ENCODE measurements around the gene CRYBB3. TPM values are rescaled to one million over a fixed set of nuclear protein-coding genes. Genes with fewer than 3 reads are reported as not detected.
"Not testable (repeated sequence)": the region's sequence is repeated elsewhere in the genome, so short reads cannot be mapped to it uniquely, and the experiment has no call there.

Gene CRYBB3
- polyA plus RNA-seq, 1 donor (not counting 4 experiments of a cell fraction or from before 2014, with no cell fraction given), result not detected

DNA sequence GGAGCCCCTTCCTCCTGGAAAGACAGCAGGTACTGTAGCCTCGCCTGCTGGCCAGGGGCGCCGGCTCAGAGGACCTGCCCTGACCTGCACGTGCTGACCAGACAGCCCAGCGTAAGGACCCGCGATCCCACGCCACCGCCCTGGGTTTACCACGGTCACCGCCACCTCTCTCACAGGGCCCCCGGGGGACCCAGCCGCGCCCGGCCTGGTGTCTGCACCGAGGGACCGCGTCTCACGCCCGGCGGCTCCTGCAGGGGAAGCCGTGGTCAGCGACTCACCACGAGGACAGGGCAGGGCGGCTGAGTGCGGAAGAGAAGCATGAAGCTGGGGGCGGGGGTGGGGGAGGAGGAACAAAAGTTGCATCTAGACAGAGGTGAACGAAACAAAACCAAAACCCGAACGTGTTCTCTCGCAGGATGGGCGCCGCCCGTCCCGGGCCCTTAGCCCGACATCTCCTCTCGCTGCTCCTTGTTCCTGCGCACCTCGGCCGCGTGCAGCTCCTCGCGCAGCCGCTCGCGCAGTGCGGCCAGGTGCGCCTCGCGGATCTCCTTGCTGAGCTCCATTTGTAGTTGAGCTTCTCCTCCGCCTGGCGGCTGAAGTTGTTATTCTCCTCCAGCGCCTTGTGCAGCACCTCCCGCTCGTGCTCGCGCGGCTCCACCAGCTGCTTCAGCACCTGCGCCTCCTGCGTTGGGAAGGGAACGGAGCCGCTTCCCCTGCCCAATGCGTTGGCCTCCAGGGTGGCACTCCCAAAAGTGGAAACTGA lies 20.6 kb upstream of the CRYBB3 start:
- dilution Hi-C loops (cut with MboI; ENCODE audit: extremely low pct_ligation_motif_present, low sequenced_read_pairs); DNase-seq (ENCODE audit: low read depth, low spot score); H3K4me3 ChIP-seq (ENCODE audit: control insufficient read depth in 2 of 3, extremely low read depth in 1 of 3, insufficient read depth in 2 of 3, low read depth in 1 of 3, low read length in 3 of 3); H4K20me1 ChIP-seq (ENCODE audit: control insufficient read depth, extremely low read depth, insufficient read depth, low read length); H3K27me3 ChIP-seq (ENCODE audit: control insufficient read depth, extremely low read depth, insufficient read depth, low read length); H3K79me2 ChIP-seq (ENCODE audit: control insufficient read depth, insufficient read depth, low read length); H3K9me1 ChIP-seq (ENCODE audit: control insufficient read depth, extremely low read depth, insufficient read depth, low read length); H3K9me3 ChIP-seq (ENCODE audit: control insufficient read depth, low read depth, low read length); H3K4me2 ChIP-seq (ENCODE audit: control insufficient read depth, extremely low read depth, insufficient read depth, low read depth, low read length); H3K9ac ChIP-seq (ENCODE audit: control insufficient read depth, extremely low read depth, insufficient read depth, low read length); H3K27ac ChIP-seq (ENCODE audit: control insufficient read depth, insufficient read depth, low read length); H2AFZ ChIP-seq (ENCODE audit: control insufficient read depth, low read length): not testable (repeated sequence)
- Histone ChIP-seq H3K36me3 (ENCODE audit: control insufficient read depth in 2 of 2, extremely low read depth in 1 of 2, insufficient read depth in 2 of 2, low read length in 2 of 2) (peaks cover 18 to 23% of the 10 kb centered on the region in 2 experiments), H3K4me1 (ENCODE audit: control insufficient read depth, extremely low read depth, insufficient read depth, low read length) (peaks cover 22% of the 10 kb centered on the region)
- FAIRE-seq, result peak; percentile 72

DNA sequence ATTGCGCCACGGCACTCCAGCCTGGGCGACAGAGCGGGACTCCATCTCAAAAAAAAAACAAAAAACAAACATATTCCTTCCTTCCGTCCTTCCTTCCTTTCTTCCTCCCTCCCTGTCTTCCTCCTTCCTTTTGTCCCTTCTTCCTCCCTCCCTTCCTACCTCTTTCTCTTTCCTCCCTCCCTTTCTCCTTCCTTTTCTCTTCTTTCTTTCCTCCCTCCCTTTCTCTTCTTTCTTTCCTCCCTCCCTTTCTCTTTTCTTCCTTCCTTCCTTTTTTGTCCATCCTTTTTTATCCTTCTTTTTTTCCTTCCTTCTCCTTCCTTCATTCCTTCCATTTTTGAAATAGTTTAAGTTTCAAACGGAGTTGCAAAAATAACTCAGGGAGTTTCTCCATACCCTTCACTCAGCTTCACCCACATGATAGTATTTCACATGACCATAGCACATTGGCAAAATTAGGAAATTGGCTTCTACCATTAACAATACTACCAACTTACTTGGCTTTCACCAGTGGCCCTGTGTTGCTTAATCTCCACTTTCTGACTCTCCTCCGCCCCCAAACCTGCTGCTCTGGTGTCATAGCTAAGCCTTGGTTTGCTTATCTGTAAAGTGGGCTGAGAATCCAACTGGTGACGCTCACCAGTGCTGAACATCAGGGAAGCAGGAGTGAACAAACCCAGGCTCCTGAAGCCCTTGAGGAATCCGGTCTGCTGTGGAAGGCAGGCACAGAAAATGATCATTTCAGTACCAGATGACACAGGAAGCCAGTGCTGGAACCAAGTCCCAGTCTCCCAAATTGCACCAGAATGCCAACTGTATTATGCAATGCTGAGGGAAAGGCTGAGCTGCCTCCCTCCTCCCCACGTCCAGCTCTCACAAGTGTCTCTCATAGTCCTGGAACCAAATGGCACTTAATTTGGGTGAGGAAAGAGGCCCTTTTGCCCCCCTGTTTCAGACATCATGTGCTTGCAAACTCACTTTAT lies 17.2 kb upstream of the CRYBB3 start:
- no peak for DNase-seq (ENCODE audit: low read depth, low spot score)
- Histone ChIP-seq H3K9me1 (ENCODE audit: control insufficient read depth, extremely low read depth, insufficient read depth, low read length) (no peaks in the 10 kb centered on the region), H2AFZ (ENCODE audit: control insufficient read depth, low read length) (no peak overlapping the region), H3K36me3 (ENCODE audit: control insufficient read depth in 2 of 2, extremely low read depth in 1 of 2, insufficient read depth in 2 of 2, low read length in 2 of 2) (peaks cover 16% of the 10 kb centered on the region in 2 experiments), H3K4me2 (ENCODE audit: control insufficient read depth, extremely low read depth, insufficient read depth, low read depth, low read length) (no peak overlapping the region), H3K79me2 (ENCODE audit: control insufficient read depth, insufficient read depth, low read length) (no peaks in the 10 kb centered on the region), H3K27ac (ENCODE audit: control insufficient read depth, insufficient read depth, low read length) (no peak overlapping the region), H3K4me1 (ENCODE audit: control insufficient read depth, extremely low read depth, insufficient read depth, low read length) (no peaks in the 10 kb centered on the region), H3K27me3 (ENCODE audit: control insufficient read depth, extremely low read depth, insufficient read depth, low read length) (no peaks in the 10 kb centered on the region), H4K20me1 (ENCODE audit: control insufficient read depth, extremely low read depth, insufficient read depth, low read length) (no peaks in the 10 kb centered on the region), H3K4me3 (ENCODE audit: control insufficient read depth in 2 of 3, extremely low read depth in 1 of 3, insufficient read depth in 2 of 3, low read depth in 1 of 3, low read length in 3 of 3) (no peak overlapping the region), H3K9ac (ENCODE audit: control insufficient read depth, extremely low read depth, insufficient read depth, low read length) (no peak overlapping the region), H3K9me3 (ENCODE audit: control insufficient read depth, low read depth, low read length) (no peaks in the 10 kb centered on the region)
- FAIRE-seq, result no peak
- TF ChIP-seq, protein P1, sequence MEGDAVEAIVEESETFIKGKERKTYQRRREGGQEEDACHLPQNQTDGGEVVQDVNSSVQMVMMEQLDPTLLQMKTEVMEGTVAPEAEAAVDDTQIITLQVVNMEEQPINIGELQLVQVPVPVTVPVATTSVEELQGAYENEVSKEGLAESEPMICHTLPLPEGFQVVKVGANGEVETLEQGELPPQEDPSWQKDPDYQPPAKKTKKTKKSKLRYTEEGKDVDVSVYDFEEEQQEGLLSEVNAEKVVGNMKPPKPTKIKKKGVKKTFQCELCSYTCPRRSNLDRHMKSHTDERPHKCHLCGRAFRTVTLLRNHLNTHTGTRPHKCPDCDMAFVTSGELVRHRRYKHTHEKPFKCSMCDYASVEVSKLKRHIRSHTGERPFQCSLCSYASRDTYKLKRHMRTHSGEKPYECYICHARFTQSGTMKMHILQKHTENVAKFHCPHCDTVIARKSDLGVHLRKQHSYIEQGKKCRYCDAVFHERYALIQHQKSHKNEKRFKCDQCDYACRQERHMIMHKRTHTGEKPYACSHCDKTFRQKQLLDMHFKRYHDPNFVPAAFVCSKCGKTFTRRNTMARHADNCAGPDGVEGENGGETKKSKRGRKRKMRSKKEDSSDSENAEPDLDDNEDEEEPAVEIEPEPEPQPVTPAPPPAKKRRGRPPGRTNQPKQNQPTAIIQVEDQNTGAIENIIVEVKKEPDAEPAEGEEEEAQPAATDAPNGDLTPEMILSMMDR (optimal IDR thresholded peaks at IDR 0.05 in 1 of 3, IDR thresholded peaks at IDR 0.05 in 1 of 3, conservative IDR thresholded peaks at IDR 0.05 in 1 of 3; ENCODE audit: extremely low read depth in 1 of 3, insufficient read depth in 2 of 3, low read length in 3 of 3), result no peak
- no peak for TF ChIP-seq EZH2 (IDR thresholded peaks at IDR 0.05; ENCODE audit: low read length)
- dilution Hi-C loops (cut with MboI; ENCODE audit: extremely low pct_ligation_motif_present, low sequenced_read_pairs), result no loop called here
